Smooth muscle cell of the brain vasculature (primary cell): ENCODE results near the gene SOCS4.
"Not testable (repeated sequence)": the region's sequence is repeated elsewhere in the genome, so short reads cannot be mapped to it uniquely, and the experiment has no call there.

Source experiments
- DNase-seq: peaks from one replicate; pipeline ENCODE4 v3.0.0-alpha.2; 2012; ENCODE audit warnings: low read depth, low spot score

SOCS4 gene

GRCh38 chr14:55026793-55027561 is at the start of gene SOCS4, which contains the start of gene WDHD1:
TSS of gene SOCS4 (plus strand) at chr14:55027236. CDS start at chr14:55043042, 15,806 bp downstream.
TSS of gene WDHD1 (minus strand) at chr14:55027099. CDS start at chr14:55026787, 312 bp downstream.
- DNase-seq = peak; percentile 77

GRCh38 chr14:54979039-54979438 is 48.0 kb upstream of the SOCS4 start:
- DNase-seq = no peak

- no peak for DNase-seq
These were observed 45.3 kb upstream of the SOCS4 start for GRCh38 chr14:54981698-54982097.

GRCh38 chr14:54985156-54985555 is 41.9 kb upstream of the SOCS4 start:
- no peak for DNase-seq

- DNase-seq = no peak
These were observed 26.7 kb upstream of the SOCS4 start for GRCh38 chr14:55000381-55000780.

- no peak for DNase-seq
These were observed 22.0 kb upstream of the SOCS4 start for GRCh38 chr14:55005071-55005470.

- no peak for DNase-seq
These were observed 12.0 kb upstream of the SOCS4 start for GRCh38 chr14:55015006-55015405.

- DNase-seq = no peak
These were observed 7.0 kb upstream of the SOCS4 start for GRCh38 chr14:55019968-55020554.

GRCh38 chr14:55024365-55024764 is 2.7 kb upstream of the SOCS4 start:
- not testable (repeated sequence) for DNase-seq

- no peak for DNase-seq
These were observed 1.1 kb upstream of the SOCS4 start for GRCh38 chr14:55025948-55026347.

GRCh38 chr14:55026441-55026792 is 619 bp upstream of the SOCS4 start:
- no peak for DNase-seq

GRCh38 chr14:55028066-55028465 is 1.0 kb downstream of the SOCS4 start:
- DNase-seq = no peak

GRCh38 chr14:55028476-55028875 is 1.4 kb downstream of the SOCS4 start:
- no peak for DNase-seq

- DNase-seq = no peak
These were observed 4.2 kb downstream of the SOCS4 start for GRCh38 chr14:55031190-55031589.

- DNase-seq = not testable (repeated sequence)
These were observed 11.0 kb downstream of the SOCS4 start for GRCh38 chr14:55037995-55038394.

- no peak for DNase-seq
These were observed 11.7 kb downstream of the SOCS4 start for GRCh38 chr14:55038708-55039107.

- no peak for DNase-seq
These were observed 16.5 kb downstream of the SOCS4 start for GRCh38 chr14:55043528-55043927.

- no peak for DNase-seq
These were observed 18.1 kb downstream of the SOCS4 start for GRCh38 chr14:55045087-55045486.

GRCh38 chr14:55047301-55048053 is 20.4 kb downstream of the SOCS4 start:
- DNase-seq = no peak

GRCh38 chr14:55048900-55049436 is 21.9 kb downstream of the SOCS4 start:
- no peak for DNase-seq

GRCh38 chr14:55051165-55051422 is 24.1 kb downstream of the SOCS4 start:
- no peak for DNase-seq

- peak; percentile 86 for DNase-seq
These were observed 24.6 kb downstream of the SOCS4 start, which contains the start of gene MAPK1IP1L for GRCh38 chr14:55051423-55052268. TSS of gene MAPK1IP1L (plus strand) at chr14:55051647. CDS start at chr14:55061684, 10,037 bp downstream.
